OCI-LY3 (cell line): ENCODE results near the gene ASCC3.

ENCODE experiments used
- CTCF ChIP-seq: fragments of 200-600, 300-600 bp; sonication (generic); IDR thresholded peaks from 2 replicates; pipeline ENCODE4 v1.5.1; 2014; ENCODE audit warnings: antibody characterized with exemption, low read length, low read depth
- EZH2phosphoT487 ChIP-seq: fragments of 200-600 bp; shearing (Covaris generic); IDR thresholded peaks from 2 replicates; pipeline ENCODE4 v1.6.1; 2018; ENCODE audit warnings: antibody characterized with exemption, mixed run types, low read depth

GRCh38 chr6:100622907-100623692 is 258.0 kb downstream of the ASCC3 start:
- TF ChIP-seq CTCF = no peak
- TF ChIP-seq EZH2phosphoT487 = no peak
